Activated B cell treated with CpG ODN at 0.5 μM for 24 hours (primary cell): Measurements from ENCODE around the gene NHS. TPM values are rescaled to one million over a fixed set of nuclear protein-coding genes. Genes with fewer than 3 reads are reported as not detected.

Source experiments
- ATAC-seq: fragments of 200-7000 bp; cut with Tn5 transposase; one replicate; pipeline ENCODE4 v1.10.0; 2021; ENCODE audit warnings: low read depth, mild to moderate bottlenecking, moderate library complexity
- CTCF ChIA-PET: fragments of 350-600 bp; sonication (Branson Sonifier 250); formaldehyde crosslinking; loops from one replicate; lab custom pipeline; 2021; ENCODE audit warnings: antibody characterized with exemption; lab: Charles Lee
- POLR2A ChIA-PET: fragments of 350-600 bp; sonication (Branson Sonifier 250); formaldehyde crosslinking; loops from one replicate; lab custom pipeline; 2021; ENCODE audit warnings: antibody characterized with exemption; lab: Charles Lee
- DNase-seq: peaks from one replicate; pipeline ENCODE4 v3.0.0; 2022
- H3K27ac Mint-ChIP-seq: one replicate; pipeline ENCODE4 v1.8.0; 2020; ENCODE audit warnings: mixed read lengths
- H3K27me3 Mint-ChIP-seq: one replicate; pipeline ENCODE4 v1.8.0; 2021; ENCODE audit warnings: mixed read lengths
- H3K36me3 Mint-ChIP-seq: one replicate; pipeline ENCODE4 v1.8.0; 2021; ENCODE audit warnings: low read depth, mixed read lengths
- H3K4me1 Mint-ChIP-seq: one replicate; pipeline ENCODE4 v1.8.0; 2021; ENCODE audit warnings: mixed read lengths
- H3K4me3 Mint-ChIP-seq: one replicate; pipeline ENCODE4 v1.8.0; 2020; ENCODE audit warnings: mild to moderate bottlenecking, mixed read lengths
- H3K9me3 Mint-ChIP-seq: one replicate; pipeline ENCODE4 v1.8.0; 2020; ENCODE audit warnings: mixed read lengths
- CTCF ChIP-seq: fragments of 200-600 bp; IDR thresholded peaks from one replicate; pipeline ENCODE4 v1.8.0; 2022; ENCODE audit warnings: antibody characterized with exemption, mild to moderate bottlenecking
- intact Hi-C: fragments of 100-400 bp; cut with micrococcal nuclease; formaldehyde crosslinking; loops from one replicate; pipeline ENCODE4 v1.15.1; 2024
- total RNA-seq: library from RNA; stranded (reverse); gene quantifications from 2 replicates; pipeline ENCODE4 v1.2.3, GENCODE V29; 2022

The NHS gene
- total RNA-seq, 1 donor from 2014 or later = not detected

DNA sequence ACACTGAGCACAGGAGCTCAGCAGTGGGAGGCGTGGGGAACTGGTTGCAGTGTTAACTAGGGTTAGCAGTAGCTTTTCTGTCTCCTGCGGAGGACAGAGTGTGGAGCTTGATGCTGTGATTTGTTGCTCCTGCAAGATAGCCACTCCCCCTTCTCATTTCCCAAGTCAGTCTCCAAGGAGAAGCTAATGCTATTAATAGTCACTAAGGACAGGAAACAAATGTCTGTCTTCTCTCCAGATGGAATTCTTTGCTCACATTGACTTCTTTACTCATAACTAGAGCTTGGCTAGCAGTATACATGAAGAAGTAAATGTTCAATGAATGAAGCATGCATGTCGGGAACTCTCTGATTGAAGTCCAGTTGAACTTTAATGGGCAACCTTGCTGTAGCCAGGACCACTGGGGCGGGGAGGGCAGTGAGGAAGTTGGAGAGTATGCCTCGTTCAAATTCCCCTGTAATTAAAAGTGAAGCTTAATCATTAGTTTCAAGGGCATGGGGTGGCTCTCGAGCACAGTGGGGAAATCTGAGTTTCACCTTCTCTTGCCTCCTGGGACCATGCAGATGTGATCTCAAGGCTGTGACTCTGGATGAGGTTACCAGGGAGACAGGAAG is 205.6 kb downstream of the NHS start:
- intact Hi-C loops = no loop called here
- no peak for TF ChIP-seq CTCF
- Mint-ChIP-seq H3K27ac (no peak overlapping the region), H3K27me3 (no peaks in the 10 kb centered on the region), H3K36me3 (no peaks in the 10 kb centered on the region), H3K4me3 (no peak overlapping the region), H3K9me3 (no peaks in the 10 kb centered on the region), H3K4me1 (no peaks in the 10 kb centered on the region)
- ChIA-PET POLR2A (no interaction called here), CTCF (no interaction called here)
- DNase-seq (no peak), ATAC-seq (no peak)

DNA sequence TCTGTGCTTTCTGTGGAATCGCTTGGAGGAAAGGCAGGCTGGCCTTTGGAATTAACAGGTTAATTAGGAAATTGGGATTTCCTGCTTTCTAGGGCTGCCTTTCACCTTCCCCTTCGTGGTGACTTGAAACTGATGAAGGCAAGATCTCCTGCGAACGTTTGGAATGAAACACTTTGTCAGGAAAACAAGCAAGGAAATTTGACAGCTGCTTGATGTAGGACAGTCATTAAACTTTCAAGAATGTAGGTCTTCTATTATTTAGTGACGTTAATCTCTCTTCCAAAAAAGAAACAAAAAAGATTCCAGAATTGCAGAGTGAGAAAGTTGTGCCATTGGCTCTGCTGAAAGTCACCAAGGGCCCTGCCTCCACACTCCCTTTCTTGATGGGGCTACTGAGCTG is 206.6 kb downstream of the NHS start:
- no peak for TF ChIP-seq CTCF
- H3K27ac Mint-ChIP-seq = no peak overlapping the region
- intact Hi-C loops = no loop called here
- DNase-seq (no peak), ATAC-seq (no peak)
- no peaks in the 10 kb centered on the region for H3K36me3 Mint-ChIP-seq
- no peaks in the 10 kb centered on the region for H3K4me1 Mint-ChIP-seq
- ChIA-PET POLR2A (no interaction called here), CTCF (no interaction called here)
- H3K27me3 Mint-ChIP-seq = no peaks in the 10 kb centered on the region
- H3K9me3 Mint-ChIP-seq = no peaks in the 10 kb centered on the region
- no peak overlapping the region for H3K4me3 Mint-ChIP-seq

- Mint-ChIP-seq H3K4me3 (no peak overlapping the region), H3K27ac (no peak overlapping the region), H3K9me3 (no peaks in the 10 kb centered on the region), H3K27me3 (no peaks in the 10 kb centered on the region), H3K36me3 (no peaks in the 10 kb centered on the region), H3K4me1 (no peaks in the 10 kb centered on the region)
- DNase-seq (no peak), ATAC-seq (no peak)
- POLR2A ChIA-PET = no interaction called here
- CTCF ChIA-PET = no interaction called here
- no peak for TF ChIP-seq CTCF
- intact Hi-C loops = no loop called here
Observed at GRCh38 chrX:17584248-17584681, 209.3 kb downstream of the NHS start.

DNA sequence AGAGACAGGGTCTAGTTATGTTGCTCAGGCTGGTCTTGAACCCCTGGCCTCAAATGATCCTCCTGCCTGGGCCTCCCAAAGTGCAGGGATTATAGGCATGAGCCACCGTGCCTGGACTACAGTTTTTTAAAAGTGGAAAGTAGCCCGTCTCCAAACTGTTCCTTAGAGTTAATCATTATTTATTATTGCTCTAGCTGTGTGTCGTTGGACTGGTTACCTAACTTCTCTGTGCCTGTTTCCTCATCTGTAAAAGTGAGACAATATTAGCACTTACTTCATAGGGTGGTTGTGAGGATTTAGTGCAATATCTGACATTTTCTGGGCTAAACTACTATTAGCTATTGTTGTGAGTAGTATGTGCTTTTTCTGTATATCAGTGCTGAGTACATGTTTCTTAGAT is 210.0 kb downstream of the NHS start:
- ATAC-seq (no peak), DNase-seq (no peak)
- no peak overlapping the region for H3K4me3 Mint-ChIP-seq
- ChIA-PET CTCF (no interaction called here), POLR2A (no interaction called here)
- H3K27ac Mint-ChIP-seq = no peak overlapping the region
- TF ChIP-seq CTCF = no peak
- intact Hi-C loops = no loop called here
- H3K9me3 Mint-ChIP-seq = no peaks in the 10 kb centered on the region
- H3K4me1 Mint-ChIP-seq = no peaks in the 10 kb centered on the region
- H3K27me3 Mint-ChIP-seq = no peaks in the 10 kb centered on the region
- no peaks in the 10 kb centered on the region for H3K36me3 Mint-ChIP-seq

DNA sequence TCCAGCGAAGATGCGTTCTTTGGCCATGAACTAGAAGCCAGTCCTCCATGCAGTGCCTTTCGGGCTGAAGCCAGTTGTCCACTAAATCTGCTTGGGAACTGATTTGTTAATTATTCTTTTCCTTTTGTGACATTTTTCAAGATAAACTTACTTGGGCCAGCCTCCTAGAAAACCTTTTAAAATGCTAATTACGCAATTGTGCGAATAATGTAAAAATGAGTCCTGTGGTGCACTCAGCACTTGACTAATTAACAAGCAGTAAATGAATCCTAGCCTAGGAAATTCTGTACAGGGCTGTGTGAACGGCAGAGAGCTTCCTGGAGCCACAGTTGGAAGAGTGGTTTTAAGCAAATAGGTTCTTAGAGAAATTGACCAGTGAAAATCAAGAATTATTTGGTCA is 212.4 kb downstream of the NHS start:
- intact Hi-C loops = no loop called here
- no peaks in the 10 kb centered on the region for H3K36me3 Mint-ChIP-seq
- CTCF ChIA-PET = no interaction called here
- H3K9me3 Mint-ChIP-seq = no peaks in the 10 kb centered on the region
- no peaks in the 10 kb centered on the region for H3K27me3 Mint-ChIP-seq
- POLR2A ChIA-PET = no interaction called here
- H3K27ac Mint-ChIP-seq = no peak overlapping the region
- TF ChIP-seq CTCF = no peak
- no peak overlapping the region for H3K4me3 Mint-ChIP-seq
- no peaks in the 10 kb centered on the region for H3K4me1 Mint-ChIP-seq
- ATAC-seq = no peak
- no peak for DNase-seq
